HT1080 (cell line): ENCODE results near the gene ATP13A3. TPM values are rescaled to one million over a fixed set of nuclear protein-coding genes. Genes with fewer than 3 reads are reported as not detected.

Experiments used
- DNase-seq: peaks from one replicate; pipeline ENCODE4 v3.0.0-alpha.2; 2015; ENCODE audit warnings: low read depth
- total RNA-seq: library from RNA; depleted of rRNA; stranded (reverse); fragments of >200 nt; shearing (Covaris generic); gene quantifications from 2 replicates; pipeline ENCODE4 v1.2.3, GENCODE V29; 2014

The ATP13A3 gene
- total RNA-seq, 1 experiment from 2014 or later = 157 TPM

DNA sequence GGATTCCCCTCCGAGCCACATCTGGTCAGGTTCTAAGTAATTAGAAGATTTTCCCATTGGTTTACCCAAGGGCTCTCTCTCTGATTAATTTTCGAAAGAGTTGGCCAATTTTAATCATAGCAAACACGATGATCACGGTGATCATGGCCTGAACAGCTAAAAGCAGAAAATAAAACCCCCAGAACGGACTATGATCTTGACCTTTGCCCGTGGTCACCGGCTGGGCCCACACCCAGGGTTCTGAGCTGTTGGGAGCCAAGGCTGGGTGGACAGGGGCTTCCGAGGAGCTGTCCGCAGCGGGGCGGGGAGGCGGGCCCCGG is 90.3 kb downstream of the ATP13A3 start:
- no peak for DNase-seq

DNA sequence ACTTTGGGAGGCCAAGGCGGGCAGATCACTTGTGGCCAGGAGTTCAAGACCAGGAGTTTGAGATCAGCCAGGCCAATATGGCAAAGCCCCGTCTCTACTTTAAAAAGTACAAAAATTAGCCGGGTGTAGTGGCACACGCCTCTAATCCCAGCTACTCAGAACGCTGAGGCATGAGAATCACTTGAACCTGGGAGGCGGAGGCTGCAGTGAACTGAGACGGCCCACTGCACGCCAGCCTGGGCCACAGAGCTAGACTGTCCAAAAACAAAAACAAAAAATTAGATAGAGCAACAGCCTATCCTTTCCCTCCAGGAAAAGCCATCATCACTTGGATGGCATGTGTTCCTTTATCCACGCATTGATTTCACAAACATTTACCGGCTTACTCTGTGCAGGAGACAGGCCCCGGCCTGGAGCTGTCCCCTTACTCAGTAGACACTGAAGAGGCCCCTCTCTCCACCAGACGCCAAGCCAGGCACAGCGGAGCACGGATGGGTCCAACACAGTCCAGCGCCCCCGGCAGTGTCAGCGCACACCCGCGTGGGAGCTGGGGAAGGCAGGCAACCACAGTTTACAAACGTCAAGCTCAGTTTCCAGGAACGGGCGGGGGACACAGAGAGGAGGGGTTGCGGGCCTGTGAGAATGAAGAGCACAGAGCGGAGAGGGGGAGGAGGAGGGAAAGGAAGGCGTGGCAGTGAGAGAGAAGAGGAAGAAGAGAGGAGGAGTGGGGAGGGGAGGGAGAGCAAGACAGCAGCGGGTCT is 90.8 kb downstream of the ATP13A3 start:
- no peak for DNase-seq

DNA sequence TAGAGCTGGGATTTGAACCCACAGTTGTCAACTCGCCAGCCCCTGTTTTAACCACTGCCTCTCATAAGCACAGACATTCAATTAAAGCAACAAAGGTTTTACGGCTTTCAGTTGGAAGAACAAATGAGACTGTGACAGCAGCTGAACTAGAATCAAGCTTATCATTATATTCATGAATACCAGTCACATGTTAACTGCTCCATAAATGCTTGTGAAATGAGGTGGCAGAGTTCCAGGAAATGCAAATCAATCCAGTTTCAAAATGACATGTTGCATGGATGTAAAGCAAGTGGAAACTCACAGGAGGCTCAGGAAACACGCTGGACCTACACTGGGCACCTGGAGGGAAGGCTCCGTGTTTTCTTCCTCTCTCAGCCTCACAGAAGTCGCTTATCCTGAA is 91.6 kb downstream of the ATP13A3 start:
- DNase-seq = no peak

DNA sequence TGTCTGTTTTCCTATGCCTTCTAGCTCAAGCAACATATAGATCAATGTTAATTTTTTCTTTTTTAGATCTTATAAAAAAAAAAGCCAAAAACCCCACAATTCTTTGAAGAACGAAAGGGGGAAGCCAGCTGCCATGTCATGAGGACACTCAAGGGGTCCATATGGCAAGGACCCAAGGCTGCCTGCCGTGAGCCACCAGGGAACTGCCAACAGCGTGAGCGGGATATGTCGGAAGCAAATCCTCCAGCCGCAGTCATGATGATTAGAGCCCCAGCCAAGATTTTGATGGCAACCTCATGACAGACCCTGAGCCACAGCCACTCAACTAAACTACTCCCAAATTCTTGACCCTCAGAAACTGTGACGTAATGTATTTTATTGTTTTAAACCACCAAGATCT is 94.2 kb downstream of the ATP13A3 start:
- no peak for DNase-seq

DNA sequence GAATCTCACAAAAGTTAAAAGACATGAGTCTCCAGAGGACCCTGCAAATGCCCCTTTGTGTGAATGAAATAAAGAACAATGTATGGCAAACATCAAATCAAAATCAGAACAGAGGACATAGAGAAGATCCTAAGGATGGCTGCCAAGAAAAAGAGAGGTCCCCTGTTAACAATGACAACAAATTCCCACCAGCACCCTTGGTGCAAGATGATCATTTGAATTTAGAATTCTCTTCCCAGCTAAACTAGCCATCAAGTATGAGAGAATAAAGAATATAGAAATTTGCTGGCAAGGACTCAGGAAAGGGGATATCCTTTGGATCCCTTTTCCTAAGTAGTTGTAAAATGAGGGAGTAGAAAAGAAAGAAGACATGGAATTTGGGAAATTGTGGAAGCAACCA is 96.0 kb downstream of the ATP13A3 start:
- DNase-seq = no peak

DNA sequence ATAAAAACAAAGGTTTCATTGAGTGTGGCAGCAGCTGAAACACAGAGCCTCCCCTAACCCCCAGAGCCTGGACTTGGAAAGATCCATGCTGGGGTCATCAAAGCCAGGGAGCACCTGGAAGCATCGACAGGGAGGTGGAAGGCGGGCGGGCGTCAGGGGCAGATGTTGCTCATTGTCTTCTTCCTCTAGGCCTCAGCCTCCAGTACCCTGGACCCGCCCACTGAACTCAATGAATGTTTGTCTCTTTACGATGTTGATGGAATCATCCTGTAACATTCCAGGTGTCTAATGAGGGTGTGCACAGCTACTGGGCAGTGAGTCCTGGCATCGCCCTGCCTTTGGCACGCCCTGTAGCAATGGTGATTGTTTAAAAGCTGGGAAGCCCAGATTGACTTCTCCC is 97.5 kb downstream of the ATP13A3 start:
- DNase-seq = no peak

DNA sequence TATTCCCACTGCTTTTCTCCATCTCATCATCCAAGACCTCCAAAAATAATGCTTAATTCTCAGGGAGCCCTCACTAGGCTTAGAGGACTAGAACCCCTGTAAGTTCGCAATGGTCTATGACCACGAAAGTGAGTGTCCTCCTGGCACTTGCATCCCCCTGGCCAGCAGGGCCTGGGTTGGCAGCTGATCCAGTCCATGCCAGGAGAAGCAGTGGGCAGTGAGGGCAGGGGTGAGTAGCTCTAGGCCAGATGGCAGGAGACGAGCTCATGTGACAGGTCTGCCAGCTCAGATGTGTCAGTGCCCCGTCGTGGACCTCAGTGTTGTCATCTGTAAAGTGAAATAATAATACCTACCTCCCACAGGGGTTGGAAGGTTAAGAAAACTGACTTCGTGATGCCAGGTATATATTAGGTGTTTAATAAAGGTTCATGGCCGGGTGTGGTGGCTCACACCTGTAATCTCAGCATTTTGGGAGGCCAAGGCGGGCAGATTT is 98.8 kb downstream of the ATP13A3 start:
- no peak for DNase-seq

DNA sequence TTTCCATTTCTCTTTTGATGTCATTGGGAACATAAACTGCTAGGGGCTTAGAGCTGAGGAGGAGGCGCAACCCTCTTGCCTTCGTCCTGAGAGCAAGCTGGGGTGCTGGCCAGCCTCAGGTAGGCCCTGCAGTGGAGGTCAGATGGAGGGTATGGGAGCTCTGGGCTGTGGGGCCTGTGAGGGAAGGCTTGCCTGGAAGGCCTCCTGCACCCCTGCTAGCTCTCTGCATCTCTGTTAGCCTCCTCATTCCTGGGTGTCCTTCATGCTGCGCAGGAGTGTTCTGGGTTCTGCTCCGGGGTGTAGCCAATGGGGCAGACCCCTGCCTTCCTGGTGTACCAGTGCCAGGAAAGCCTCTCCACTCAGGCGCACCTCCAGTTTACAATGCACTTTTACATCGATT is 99.5 kb downstream of the ATP13A3 start:
- no peak for DNase-seq

DNA sequence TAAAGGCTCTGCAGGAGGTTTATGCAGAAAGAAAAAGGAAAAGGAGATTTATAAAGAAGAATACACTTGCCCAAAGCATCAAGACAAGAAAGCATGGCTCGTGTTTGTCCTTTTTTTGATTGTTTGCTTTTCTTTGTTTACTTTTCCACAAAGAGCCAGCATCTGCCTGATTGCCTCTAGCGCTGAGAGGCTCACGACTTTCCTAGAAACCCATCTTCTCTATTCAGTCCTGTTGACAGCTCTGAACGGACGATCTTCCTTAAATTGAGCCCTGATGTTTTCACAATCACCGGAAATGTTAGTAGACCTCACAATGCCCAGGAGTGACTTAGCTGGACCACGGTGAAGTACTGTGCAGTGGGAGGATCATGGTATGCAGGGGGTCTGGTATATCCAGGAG is 100.2 kb downstream of the ATP13A3 start:
- DNase-seq = no peak

DNA sequence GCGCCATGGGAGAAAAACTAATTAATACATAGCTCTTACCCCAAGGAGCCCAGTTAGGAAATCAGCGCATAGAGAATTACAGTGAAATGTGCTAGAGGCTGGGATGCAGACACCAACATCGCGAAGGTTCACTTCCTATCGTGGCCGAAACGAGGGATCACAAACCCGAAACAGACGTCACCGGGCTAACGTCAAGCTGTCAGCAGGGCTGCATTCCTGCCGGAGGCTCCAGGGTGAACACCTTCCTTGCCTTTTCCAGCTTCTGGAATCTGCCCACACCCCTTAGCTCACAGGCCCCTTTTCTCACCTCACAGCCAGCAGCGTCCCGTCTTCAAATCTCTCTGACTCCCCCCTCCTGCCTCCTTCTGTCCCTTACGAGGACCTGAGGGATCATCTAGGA is 100.7 kb downstream of the ATP13A3 start:
- DNase-seq = no peak

DNA sequence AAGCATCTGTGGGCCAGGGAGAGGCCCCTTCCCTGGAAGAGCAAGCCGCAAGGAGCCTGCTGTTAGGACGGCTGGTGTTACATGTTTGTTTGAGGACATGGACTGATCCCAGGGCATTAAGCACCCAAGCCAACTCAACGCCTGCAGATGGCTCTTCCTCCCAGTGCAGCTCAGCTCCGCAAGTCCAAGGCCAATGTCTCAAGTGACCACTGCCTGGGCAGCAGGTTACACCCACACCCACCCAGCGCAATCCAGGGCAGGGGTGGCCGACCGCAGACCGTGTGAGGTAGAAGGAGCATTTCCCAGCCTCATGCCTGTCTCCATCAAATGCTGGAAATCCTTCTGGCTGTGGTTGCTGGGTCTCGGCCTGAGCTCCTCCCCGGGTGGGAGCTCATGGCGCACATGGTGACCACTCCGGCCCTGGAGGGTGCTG is 102.2 kb downstream of the ATP13A3 start:
- DNase-seq = no peak

DNA sequence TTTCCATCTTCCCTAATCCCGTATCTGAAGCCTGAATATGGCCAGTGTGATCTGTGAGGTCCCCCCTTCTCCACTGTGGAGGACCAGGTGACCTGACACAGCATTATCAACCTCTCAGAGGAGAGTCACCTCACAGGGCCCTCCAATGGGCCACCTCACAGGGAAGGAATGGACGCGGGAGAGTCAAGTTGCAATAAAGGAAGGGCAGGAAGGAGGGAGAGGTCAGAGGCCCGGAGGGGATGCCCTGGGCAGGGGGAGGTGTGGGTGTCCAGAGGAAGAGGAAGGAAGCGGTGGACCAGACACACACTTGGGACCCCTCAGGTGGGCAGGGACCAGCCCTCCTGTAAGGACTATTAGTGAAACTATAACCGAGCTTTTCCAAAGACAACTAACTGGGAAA is 102.6 kb downstream of the ATP13A3 start:
- no peak for DNase-seq

DNA sequence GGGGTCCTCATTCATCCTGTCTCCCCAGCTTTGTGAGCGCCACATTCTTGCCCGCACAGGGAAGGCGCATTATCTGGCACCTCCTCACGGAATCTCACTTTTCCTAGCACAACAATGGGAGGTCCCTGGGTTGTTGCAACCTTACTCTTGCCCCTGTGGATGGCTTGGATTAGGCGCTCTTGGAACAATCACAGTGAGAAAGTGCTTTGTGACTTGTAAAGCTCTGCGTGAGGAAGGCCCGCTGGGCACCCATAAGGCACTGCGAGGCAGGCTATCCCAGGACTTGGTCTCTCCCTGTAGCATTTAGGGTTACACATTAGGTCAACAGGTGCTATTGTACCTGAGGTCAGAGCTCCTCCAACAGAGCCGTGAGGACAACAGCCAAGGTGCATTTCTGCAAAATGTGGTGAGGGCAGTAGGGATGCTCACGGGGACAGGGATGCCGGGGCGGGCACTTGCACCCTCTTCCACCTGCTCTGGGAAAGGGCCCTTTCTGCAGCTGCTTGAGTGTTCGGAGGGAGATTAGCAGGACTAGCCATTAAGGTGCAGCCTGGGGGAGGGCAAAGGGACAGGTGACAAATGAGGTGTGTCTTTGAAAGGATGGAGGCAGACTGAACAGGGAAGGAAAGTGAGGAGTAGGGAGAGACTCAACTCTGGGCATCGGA is 103.4 kb downstream of the ATP13A3 start:
- DNase-seq = no peak

DNA sequence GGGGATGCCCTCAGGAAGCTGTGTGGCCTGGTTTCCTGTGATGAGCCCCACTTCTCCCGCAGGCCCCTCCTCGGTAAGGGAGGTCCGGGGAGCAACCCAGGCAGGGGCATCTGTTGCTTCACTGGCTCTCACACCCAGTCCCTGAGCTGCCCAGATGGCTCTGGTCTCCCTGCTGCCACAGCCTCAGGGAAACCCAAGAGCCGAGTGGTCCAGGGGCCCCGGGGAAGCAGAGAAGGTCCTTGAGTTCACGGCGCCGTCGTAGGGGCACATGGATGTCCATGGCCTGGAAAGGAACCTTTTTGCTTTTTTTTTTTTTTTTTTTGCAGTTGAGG is 103.9 kb downstream of the ATP13A3 start:
- no peak for DNase-seq

DNA sequence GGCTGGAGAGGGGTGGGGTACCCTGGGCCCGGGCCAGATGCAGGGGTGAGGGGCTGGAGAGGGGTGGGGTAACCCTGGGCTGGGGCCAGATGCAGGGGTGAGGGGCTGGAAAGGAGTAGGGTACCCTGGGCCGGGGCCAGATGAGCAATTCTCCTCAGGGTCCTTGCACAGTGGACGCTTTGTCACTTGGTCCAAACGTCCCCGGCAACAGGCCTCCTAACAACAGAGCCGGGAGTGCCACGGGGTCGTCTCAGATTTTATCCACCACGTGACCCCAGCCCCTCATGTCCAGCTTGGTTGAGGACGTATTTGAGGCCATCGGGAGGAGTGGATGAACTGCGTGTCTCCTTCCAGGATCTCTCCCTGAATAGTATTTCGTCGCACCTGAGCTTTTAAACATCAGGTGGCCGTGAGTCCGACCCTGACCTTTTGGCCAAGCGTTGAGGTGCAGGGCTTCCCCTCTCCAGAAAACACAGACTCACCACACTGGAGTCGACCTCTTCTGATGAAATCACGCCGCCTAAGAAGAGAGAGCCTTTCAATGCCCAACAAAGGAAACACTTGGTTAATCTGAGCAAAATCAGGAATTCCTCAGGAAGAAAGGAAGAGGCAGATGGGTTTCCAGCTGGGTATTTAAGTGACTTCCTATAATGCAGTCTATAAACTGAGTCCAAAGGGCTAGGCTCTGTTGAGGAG is 104.5 kb downstream of the ATP13A3 start:
- DNase-seq = no peak

DNA sequence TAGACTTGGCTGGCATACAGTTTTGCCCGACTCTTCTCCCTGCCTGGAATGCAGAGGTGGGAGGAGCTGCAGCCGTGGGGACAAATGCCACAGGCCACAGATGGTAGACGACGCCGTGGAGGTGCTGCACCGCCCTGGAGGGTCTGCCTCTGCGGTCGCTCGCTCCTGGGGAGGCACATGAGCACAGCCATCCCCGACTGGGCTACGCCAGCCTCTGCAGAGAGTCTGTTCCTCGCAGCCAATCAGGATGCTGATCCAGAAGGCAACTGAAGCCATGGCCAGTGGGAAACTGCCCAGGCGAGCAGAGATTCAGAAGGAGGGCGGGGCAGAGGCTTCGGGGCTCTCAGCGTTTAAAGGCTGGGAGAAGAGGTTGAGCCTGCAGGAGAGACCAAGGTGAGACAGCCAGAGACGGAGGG is 105.3 kb downstream of the ATP13A3 start:
- DNase-seq = no peak

DNA sequence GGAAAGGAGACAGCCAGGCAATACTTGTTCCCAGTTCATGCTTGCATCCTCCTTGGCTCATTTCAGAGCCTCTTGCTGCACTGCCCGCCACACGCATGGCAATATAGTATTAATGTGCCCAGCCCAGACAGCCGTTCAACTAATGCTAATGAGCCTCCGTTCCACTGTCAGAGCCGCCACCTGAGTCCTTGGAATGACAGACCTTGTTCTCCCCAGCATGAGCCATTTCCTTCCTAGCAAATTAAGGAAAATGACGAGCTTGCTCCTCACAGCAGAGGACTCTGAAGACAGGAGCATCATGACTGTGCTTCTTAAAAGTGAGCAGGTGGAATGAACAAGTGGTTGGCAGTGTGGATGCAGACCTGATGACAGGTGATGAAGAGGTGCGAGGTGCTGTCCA is 106.5 kb downstream of the ATP13A3 start:
- DNase-seq = no peak

DNA sequence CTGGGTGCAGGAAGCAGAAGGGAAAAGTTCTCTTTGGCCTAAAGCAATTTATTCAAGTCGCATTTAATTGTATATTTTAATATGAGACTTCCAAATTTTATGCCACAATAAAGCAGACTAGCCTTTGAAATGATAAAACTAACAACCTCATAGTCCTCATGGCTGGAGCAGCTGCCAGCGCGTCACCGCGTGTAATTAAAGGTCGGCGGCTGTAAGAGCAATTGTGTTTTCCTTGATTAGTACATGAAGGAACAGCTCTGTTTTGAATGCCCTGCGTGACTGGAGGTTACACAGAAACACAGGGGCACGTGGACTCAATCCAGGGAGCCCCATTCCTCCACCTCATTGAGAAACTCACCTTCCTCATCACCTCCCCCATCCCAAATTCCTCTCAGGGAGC is 107.2 kb downstream of the ATP13A3 start:
- DNase-seq = no peak

DNA sequence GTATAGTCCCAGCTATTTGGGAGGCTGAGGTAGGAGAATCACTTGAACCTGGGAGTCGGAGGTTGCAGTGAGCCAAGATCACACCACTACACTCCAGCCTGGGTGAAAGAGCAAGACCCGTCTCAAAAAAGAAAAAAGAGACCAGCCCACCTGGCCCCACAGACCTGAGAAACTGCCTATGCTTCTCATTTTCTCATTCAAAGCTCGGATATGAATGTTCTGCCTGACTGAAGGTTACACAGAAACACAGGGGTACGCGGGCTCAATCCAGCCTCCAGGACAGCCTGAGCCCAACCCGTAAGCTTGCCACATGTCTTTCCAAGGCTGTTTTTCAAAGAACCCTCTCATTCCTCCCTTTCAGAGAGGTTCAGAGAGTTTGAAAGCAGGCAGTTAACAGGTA is 107.6 kb downstream of the ATP13A3 start:
- no peak for DNase-seq

DNA sequence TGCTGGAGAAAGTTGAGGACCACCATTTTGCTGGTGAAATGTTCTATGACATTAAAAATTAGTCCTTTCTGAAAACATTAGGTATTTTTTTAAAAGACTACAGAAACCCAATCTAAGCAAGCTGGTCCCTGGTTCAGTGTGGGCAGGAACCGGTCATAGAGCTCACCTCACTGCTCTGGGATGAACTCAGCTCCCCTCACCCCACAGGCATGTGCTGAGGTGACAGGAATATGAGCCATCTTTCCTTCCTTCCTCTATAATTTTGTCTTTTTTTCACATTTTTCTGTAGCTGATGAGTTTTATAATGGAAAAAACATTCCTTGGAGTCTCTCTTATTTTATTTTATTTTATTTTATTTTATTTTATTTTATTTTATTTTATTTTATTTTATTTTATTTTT is 109.1 kb downstream of the ATP13A3 start:
- no peak for DNase-seq

DNA sequence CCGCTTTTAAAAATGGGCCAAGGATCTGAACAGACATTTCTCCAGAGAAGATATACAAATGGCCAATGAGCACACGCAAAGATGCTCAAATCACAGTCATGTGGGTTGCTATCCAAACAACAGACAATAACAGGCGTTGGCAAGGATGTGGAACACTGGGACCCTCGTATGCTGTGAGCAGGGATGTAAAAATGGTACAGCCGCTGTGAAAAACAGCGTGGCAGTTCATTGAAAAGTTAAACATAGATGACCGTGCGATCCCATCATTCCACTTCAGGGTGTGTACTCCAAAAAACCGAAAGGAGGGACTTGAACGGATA is 110.6 kb downstream of the ATP13A3 start:
- no peak for DNase-seq

DNA sequence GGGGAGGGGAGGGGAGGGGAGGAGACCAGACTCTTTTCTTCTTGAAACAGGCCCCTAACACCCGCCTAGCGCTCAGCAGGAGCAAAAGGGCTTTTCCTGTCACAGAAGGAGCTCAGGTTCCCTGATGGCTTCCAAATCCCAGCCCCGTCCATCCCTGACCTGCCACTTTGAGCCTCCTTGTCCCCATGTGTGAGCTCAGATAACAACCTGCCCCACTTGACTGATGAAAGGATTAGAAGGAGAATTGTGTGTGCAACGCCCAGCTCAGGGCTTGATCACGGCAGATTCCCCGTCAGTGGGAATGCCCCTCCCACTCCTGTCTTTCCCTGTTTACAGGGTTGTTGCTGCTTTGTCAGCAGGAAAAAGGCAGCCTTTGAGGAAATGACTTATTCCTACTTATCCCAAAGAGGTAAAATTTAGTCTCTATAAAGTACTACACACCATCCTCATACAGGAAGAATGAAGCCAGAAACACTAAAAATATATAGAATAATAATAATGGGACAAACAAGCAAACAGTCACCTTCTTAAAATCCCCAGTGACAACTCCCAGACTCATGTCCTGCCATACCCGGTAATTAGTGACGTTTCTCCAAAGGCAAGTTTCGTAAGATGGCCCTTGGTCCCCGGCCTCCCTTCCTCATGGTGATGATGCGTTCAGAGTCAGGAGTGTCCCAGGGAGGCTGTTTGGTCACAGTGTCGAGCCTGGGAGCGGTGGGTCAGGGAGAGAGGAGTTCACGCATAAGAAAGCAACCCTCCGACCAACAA is 111.1 kb downstream of the ATP13A3 start:
- no peak for DNase-seq
